OCI-LY3 (cell line): Measurements from ENCODE around the gene DERA.
A peak's percentile ranks its signal among the peaks of the same experiment; 100 is the strongest.

Experiments
- H2AFZ ChIP-seq: fragments of 200-600, 300-600 bp; shearing (Covaris generic); 2 replicates; pipeline ENCODE4 v1.6.0; 2014; ENCODE audit warnings: antibody characterized with exemption, low read depth, low read length
- H3K27ac ChIP-seq: fragments of 200-600, 300-600 bp; sonication (generic); 2 replicates; pipeline ENCODE4 v1.5.1; 2014; ENCODE audit warnings: mild to moderate bottlenecking, low read length, moderate library complexity, mixed read lengths
- H3K27me3 ChIP-seq: fragments of 200-600, 300-600 bp; sonication (generic); 2 replicates; pipeline ENCODE4 v1.6.1; 2014; ENCODE audit warnings: low read depth, low read length, mixed read lengths
- H3K36me3 ChIP-seq: fragments of 200-600, 300-600 bp; sonication (generic); replicated peaks from 2 replicates; pipeline ENCODE3; 2014; ENCODE audit warnings: low read depth, low read length, mixed read lengths
- H3K4me1 ChIP-seq: fragments of 300-600, 200-600 bp; sonication (generic); 2 replicates; pipeline ENCODE4 v1.6.1; 2014; ENCODE audit warnings: low read length, mixed read lengths
- H3K4me2 ChIP-seq: fragments of 200-600, 300-600 bp; sonication (generic); 2 replicates; pipeline ENCODE4 v1.6.1; 2014; ENCODE audit warnings: low read length, mixed read lengths
- H3K4me3 ChIP-seq: fragments of 300-600, 200-600 bp; sonication (generic); 2 replicates; pipeline ENCODE4 v1.5.1; 2014; ENCODE audit warnings: antibody characterized with exemption, mild to moderate bottlenecking, low read length, moderate library complexity
- H3K79me2 ChIP-seq: fragments of 300-600, 200-600 bp; shearing (Covaris generic); 2 replicates; pipeline ENCODE4 v1.6.1; 2014; ENCODE audit warnings: mild to moderate bottlenecking, low read length, mixed read lengths
- H3K9ac ChIP-seq: fragments of 300-600, 200-600 bp; shearing (Covaris generic); 2 replicates; pipeline ENCODE4 v1.6.0; 2014; ENCODE audit warnings: mild to moderate bottlenecking, low read length, moderate library complexity
- H3K9me3 ChIP-seq: fragments of 200-600, 300-600 bp; shearing (Covaris generic); 2 replicates; pipeline ENCODE4 v1.6.1; 2014; ENCODE audit warnings: low read length, mixed read lengths; ENCODE audit not compliant: insufficient read depth
- H4K20me1 ChIP-seq: fragments of 200-600, 300-600 bp; sonication (generic); 2 replicates; pipeline ENCODE4 v1.6.1; 2016; ENCODE audit warnings: low read length, mixed read lengths; ENCODE audit not compliant: insufficient read depth
- CTCF ChIP-seq: fragments of 200-600, 300-600 bp; sonication (generic); IDR thresholded peaks from 2 replicates; pipeline ENCODE4 v1.5.1; 2014; ENCODE audit warnings: antibody characterized with exemption, low read length, low read depth
- EZH2phosphoT487 ChIP-seq: fragments of 200-600 bp; shearing (Covaris generic); IDR thresholded peaks from 2 replicates; pipeline ENCODE4 v1.6.1; 2018; ENCODE audit warnings: antibody characterized with exemption, mixed run types, low read depth

Gene DERA

DNA sequence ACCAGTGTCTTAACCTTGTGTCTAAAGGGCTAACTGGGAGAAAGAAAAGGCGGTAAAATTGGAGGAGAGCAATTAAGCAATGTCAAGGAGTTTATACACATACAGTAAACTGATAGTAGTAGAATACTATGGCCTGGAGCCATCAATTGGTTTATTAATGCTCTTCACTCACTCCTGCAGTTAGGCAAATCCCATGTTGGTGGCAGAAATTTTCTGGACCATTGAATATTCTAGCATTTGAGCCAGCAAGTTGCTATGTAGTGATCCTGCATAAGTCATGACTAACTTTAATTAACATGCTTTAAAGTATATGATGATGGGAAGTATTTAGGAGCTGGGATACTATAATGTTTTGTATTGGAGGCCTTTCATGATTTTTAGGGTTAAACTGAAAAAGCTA lies 14.3 kb upstream of the DERA start:
- H3K27ac ChIP-seq: no peak overlapping the region
- no peak overlapping the region for H3K9ac ChIP-seq
- no peak overlapping the region for H3K4me3 ChIP-seq
- no peak for TF ChIP-seq CTCF
- no peak for TF ChIP-seq EZH2phosphoT487
- peaks cover 33% of the 10 kb centered on the region for H3K36me3 ChIP-seq
- no peaks in the 10 kb centered on the region for H3K27me3 ChIP-seq
- no peaks in the 10 kb centered on the region for H3K4me1 ChIP-seq
- H2AFZ ChIP-seq: no peak overlapping the region
- no peaks in the 10 kb centered on the region for H3K9me3 ChIP-seq
- H3K79me2 ChIP-seq: peaks cover 6% of the 10 kb centered on the region; the same call in 1 of the 2 replicates
- no peak overlapping the region for H3K4me2 ChIP-seq
- H4K20me1 ChIP-seq: no peaks in the 10 kb centered on the region

DNA sequence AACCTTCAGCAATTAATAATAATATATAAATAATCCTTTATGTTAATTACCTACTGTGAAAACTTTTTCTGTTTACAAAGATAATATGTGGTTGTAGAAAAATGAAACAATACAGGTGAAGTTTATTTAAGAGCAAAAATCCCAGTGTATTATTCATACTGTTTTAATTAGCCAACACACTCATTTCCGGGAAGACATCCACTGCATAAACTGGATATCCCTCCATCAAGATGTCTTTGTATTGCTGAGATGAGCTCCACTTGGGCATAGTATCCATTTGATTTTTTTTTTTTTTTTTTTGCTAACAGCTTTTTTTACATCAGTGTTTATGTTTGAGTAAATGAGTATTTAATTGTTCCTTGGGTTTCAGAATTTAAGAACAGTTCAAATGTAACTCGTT lies 13.7 kb upstream of the DERA start:
- TF ChIP-seq EZH2phosphoT487: no peak
- Histone ChIP-seq H3K9me3 (no peaks in the 10 kb centered on the region), H3K4me2 (no peak overlapping the region), H3K4me3 (no peak overlapping the region), H3K9ac (no peak overlapping the region), H3K27ac (no peak overlapping the region), H3K36me3 (peaks cover 37% of the 10 kb centered on the region), H3K79me2 (peaks cover 6% of the 10 kb centered on the region; the same call in 1 of the 2 replicates), H4K20me1 (no peaks in the 10 kb centered on the region), H2AFZ (no peak overlapping the region), H3K27me3 (no peaks in the 10 kb centered on the region), H3K4me1 (no peaks in the 10 kb centered on the region)

GRCh38 chr12:15899282-15899870 lies 11.8 kb upstream of the DERA start:
- TF ChIP-seq CTCF: peak; percentile 73
- TF ChIP-seq EZH2phosphoT487: no peak
- H3K4me2 ChIP-seq: no peak overlapping the region

GRCh38 chr12:15904378-15904920 lies 6.7 kb upstream of the DERA start:
- Histone ChIP-seq H3K79me2 (no peaks in the 10 kb centered on the region), H3K27me3 (no peaks in the 10 kb centered on the region), H2AFZ (no peak overlapping the region), H4K20me1 (no peaks in the 10 kb centered on the region), H3K27ac (no peak overlapping the region), H3K4me1 (no peaks in the 10 kb centered on the region), H3K9ac (no peak overlapping the region), H3K4me3 (no peak overlapping the region), H3K36me3 (peaks cover 43% of the 10 kb centered on the region), H3K4me2 (no peak overlapping the region), H3K9me3 (no peaks in the 10 kb centered on the region)
- TF ChIP-seq EZH2phosphoT487 (no peak), CTCF (no peak)

More at GRCh38 chr12:15899282-15899870, 11.8 kb upstream of the DERA start:
- no peak overlapping the region for H2AFZ ChIP-seq
- no peaks in the 10 kb centered on the region for H4K20me1 ChIP-seq
- H3K9ac ChIP-seq: no peak overlapping the region
- no peak overlapping the region for H3K4me3 ChIP-seq
- H3K27ac ChIP-seq: no peak overlapping the region
- no peaks in the 10 kb centered on the region for H3K27me3 ChIP-seq
- no peaks in the 10 kb centered on the region for H3K79me2 ChIP-seq
- no peaks in the 10 kb centered on the region for H3K4me1 ChIP-seq
- peaks cover 45% of the 10 kb centered on the region for H3K36me3 ChIP-seq
- H3K9me3 ChIP-seq: no peaks in the 10 kb centered on the region
